G401.6 (cell line): ENCODE data around the gene AGXT2.
A peak's percentile ranks its signal among the peaks of the same experiment; 100 is the strongest.

Experiments
- FAIRE-seq: peaks from 2 replicates; lab custom pipeline; 2012; peaks lifted over from hg19 to GRCh38; lab: Jason Lieb, UNC

AGXT2 gene

GRCh38 chr5:34967540-34967939, 80.2 kb downstream of the AGXT2 start:
- FAIRE-seq: no peak

- no peak for FAIRE-seq
Observed at GRCh38 chr5:34959323-34959722, 88.4 kb downstream of the AGXT2 start.

DNA sequence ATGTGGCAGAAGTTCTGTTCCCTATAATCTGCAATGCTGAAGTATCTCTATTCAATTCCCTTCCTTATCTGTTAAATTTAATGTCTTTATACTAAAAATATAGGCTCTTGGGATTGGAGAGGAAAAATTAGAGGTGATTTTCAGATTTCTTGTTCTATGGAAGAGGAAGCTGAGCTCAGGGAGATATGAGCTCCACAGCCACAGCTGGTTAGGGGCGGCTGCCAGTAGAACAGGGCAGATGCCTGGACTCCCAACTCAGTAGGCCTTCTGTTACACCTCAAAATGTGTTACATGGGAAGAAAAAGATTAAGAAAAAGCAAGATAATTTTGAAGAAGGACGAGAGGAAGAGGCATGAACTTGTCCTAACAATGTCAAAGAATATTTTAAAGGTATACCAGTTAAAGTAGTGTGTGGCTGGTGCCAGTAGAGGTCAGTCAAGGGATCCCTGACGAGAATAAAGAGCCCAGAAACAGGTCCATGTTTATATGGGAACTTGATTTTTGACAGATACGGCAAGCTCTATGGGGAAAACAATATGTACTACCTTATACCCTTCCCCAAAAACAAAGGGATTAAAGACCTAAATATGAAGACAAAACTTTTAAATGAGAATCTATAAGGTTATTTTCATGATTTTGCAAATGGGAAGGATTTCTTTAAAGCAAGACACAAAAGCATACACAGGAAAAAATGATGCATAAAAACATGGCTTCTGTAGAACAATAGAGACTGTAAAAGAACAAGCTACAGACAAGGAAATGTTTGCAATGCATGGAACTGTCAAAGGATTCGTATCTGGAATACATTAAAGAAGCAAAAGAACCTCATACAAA, 89.7 kb downstream of the AGXT2 start:
- peak; percentile 86 for FAIRE-seq

GRCh38 chr5:34957321-34957720, 90.4 kb downstream of the AGXT2 start:
- FAIRE-seq: no peak
